HepG2 (cell line): ENCODE measurements around the gene BTN1A1. TPM values are rescaled to one million over a fixed set of nuclear protein-coding genes. Genes with fewer than 3 reads are reported as not detected.
A peak's percentile ranks its signal among the peaks of the same experiment; 100 is the strongest.

Experiments used
- ADNP ChIP-seq: sonication (generic); formaldehyde crosslinking; IDR thresholded peaks from 2 replicates; pipeline ENCODE4 v1.4.0; 2020; ENCODE audit warnings: missing genetic modification reagents
- KDM6A ChIP-seq: IDR thresholded peaks from 2 replicates; pipeline ENCODE4 v1.6.1; 2016; ENCODE audit warnings: low read depth
- MTF1 ChIP-seq: sonication (generic); formaldehyde crosslinking; IDR thresholded peaks from 2 replicates; pipeline ENCODE4 v1.5.0; 2020; ENCODE audit warnings: missing genetic modification reagents
- RAD51 ChIP-seq: fragments of 450-650 bp; IDR thresholded peaks from 2 replicates; pipeline ENCODE4 v1.6.1; 2016; ENCODE audit warnings: borderline replicate concordance
- RARA ChIP-seq: IDR thresholded peaks from 2 replicates; pipeline ENCODE4 v1.6.1; 2016; ENCODE audit warnings: missing genetic modification reagents, missing compliant biosample characterization
- RXRB ChIP-seq: IDR thresholded peaks from 2 replicates; pipeline ENCODE4 v1.6.1; 2016; ENCODE audit warnings: borderline replicate concordance, missing genetic modification reagents, missing compliant biosample characterization
- SIX1 ChIP-seq: sonication (generic); formaldehyde crosslinking; IDR thresholded peaks from 2 replicates; pipeline ENCODE4 v1.4.0; 2020; ENCODE audit warnings: missing genetic modification reagents, borderline replicate concordance
- SMC3 ChIP-seq: IDR thresholded peaks from 2 replicates; pipeline ENCODE4 v1.6.1; 2011; ENCODE audit warnings: low read length, improper control_type of control experiment
- SP5 ChIP-seq: IDR thresholded peaks from 2 replicates; pipeline ENCODE4 v1.6.1; 2016; ENCODE audit warnings: low read depth, borderline replicate concordance
- ZMAT3 ChIP-seq: sonication (generic); formaldehyde crosslinking; conservative IDR thresholded peaks from 2 replicates; pipeline ENCODE4 v1.7.0; 2021; ENCODE audit warnings: missing genetic modification reagents
- ZMYM2 ChIP-seq: sonication (generic); formaldehyde crosslinking; IDR thresholded peaks from 2 replicates; pipeline ENCODE4 v1.8.0; 2022; ENCODE audit warnings: mild to moderate bottlenecking, missing genetic modification reagents
- ZNF10 ChIP-seq: sonication (generic); formaldehyde crosslinking; IDR thresholded peaks from 2 replicates; pipeline ENCODE4 v1.4.0; 2020; ENCODE audit warnings: mild to moderate bottlenecking, low read depth, missing genetic modification reagents, borderline replicate concordance
- ZNF124 ChIP-seq: sonication (generic); formaldehyde crosslinking; IDR thresholded peaks from 2 replicates; pipeline ENCODE4 v1.4.0; 2020; ENCODE audit warnings: missing genetic modification reagents
- ZNF251 ChIP-seq: sonication (generic); formaldehyde crosslinking; IDR thresholded peaks from 2 replicates; pipeline ENCODE4 v1.9.0; 2021; ENCODE audit warnings: mild to moderate bottlenecking, missing genetic modification reagents
- ZNF260 ChIP-seq: sonication (generic); formaldehyde crosslinking; IDR thresholded peaks from 2 replicates; pipeline ENCODE4 v1.4.0; 2020; ENCODE audit warnings: missing genetic modification reagents, low read depth, mild to moderate bottlenecking, borderline replicate concordance
- ZNF441 ChIP-seq: sonication (generic); formaldehyde crosslinking; IDR thresholded peaks from 2 replicates; pipeline ENCODE4 v1.7.0; 2021; ENCODE audit warnings: missing genetic modification reagents, borderline replicate concordance
- ZNF484 ChIP-seq: sonication (generic); formaldehyde crosslinking; IDR thresholded peaks from 2 replicates; pipeline ENCODE4 v1.5.1; 2020; ENCODE audit warnings: mild to moderate bottlenecking, low read depth, missing genetic modification reagents, borderline replicate concordance
- ZNF703 ChIP-seq: sonication (generic); formaldehyde crosslinking; IDR thresholded peaks from 2 replicates; pipeline ENCODE4 v1.5.1; 2020; ENCODE audit warnings: missing genetic modification reagents, mild to moderate bottlenecking, moderate library complexity, borderline replicate concordance
- ZNF766 ChIP-seq: sonication (generic); formaldehyde crosslinking; IDR thresholded peaks from 2 replicates; pipeline ENCODE4 v1.5.0; 2020; ENCODE audit warnings: missing genetic modification reagents, borderline replicate concordance
- ZNF775 ChIP-seq: sonication (generic); formaldehyde crosslinking; IDR thresholded peaks from 2 replicates; pipeline ENCODE4 v1.4.0; 2020; ENCODE audit warnings: missing genetic modification reagents, mild to moderate bottlenecking, moderate library complexity, borderline replicate concordance
- polyA plus RNA-seq, 8 experiments: library from polyadenylated mRNA; depleted of rRNA in 3 of 8; stranded (reverse) in 7 of 8; unstranded in 1 of 8; fragments of >200 nt; fragmentation: Illumina TruSeq in 4 of 8; extraction: Trizol in 4 of 8; gene quantifications; 2 replicates each; pipeline versions ENCODE4 v1.2.1 to v1.2.3, GENCODE V29; 2011 to 2016; ENCODE audit warnings: low read depth in 4 of 8, missing spikeins in 1 of 8, mixed read lengths in 1 of 8; ENCODE audit not compliant: insufficient read depth in 1 of 8
- total RNA-seq, 5 experiments: library from RNA; depleted of rRNA; stranded (reverse); fragments of >200 nt; fragmentation: Illumina TruSeq; extraction: Trizol; gene quantifications; 2 replicates each; pipeline ENCODE4 v1.2.3, GENCODE V29; 2016; ENCODE audit warnings: low read depth in 1 of 5
- TF ChIP-seq, protein P1 (sequence below), 2 experiments: sonication (generic) in 1 of 2; formaldehyde crosslinking in 1 of 2; IDR thresholded peaks; 2 replicates each; pipeline versions ENCODE4 v1.6.1 to v1.9.0; 2014 to 2022; ENCODE audit warnings: antibody characterized with exemption in 1 of 2, borderline replicate concordance in 1 of 2, inconsistent platforms in 1 of 2, low read depth in 1 of 2, missing genetic modification reagents in 1 of 2
- TF ChIP-seq, protein P2 (sequence below): sonication (generic); formaldehyde crosslinking; IDR thresholded peaks from 2 replicates; pipeline ENCODE4 v1.4.0; 2020; ENCODE audit warnings: missing genetic modification reagents

The BTN1A1 gene
- total and polyA plus RNA-seq, 2 of the 13 experiments (the other 11 are each of a cell fraction or from before 2014, with no cell fraction given), result 0.04 TPM; not detected in 1

DNA sequence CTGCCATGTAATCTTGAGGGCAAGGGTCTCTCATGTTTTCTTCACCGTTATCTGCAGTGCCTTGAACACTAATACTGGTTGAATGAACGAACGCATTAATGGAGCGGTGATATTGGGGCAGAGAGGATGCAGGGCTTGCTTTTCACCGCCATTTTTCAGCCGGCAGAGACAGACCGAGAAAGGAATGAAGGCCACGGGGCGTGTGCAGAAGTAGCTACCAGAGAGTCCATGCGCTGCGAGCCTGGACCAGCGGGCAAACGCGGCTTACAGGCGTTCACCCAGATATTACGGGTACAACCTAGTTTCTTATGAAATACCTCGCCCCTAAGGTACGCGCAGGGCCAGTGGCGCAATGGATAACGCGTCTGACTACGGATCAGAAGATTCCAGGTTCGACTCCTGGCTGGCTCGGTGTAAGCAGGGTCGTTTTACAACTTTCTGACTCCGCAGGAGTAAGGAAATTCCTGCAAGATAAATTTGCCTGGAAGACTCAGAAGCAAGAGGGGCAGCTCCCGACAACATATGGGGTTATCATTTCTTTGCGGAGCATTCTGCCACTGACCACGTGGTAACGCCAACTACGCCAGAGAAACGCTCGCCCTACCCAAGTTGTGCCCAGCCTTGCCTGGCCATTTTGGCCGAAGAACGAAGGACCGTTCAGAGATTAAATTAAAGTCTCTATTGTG, 37.2 kb downstream of the BTN1A1 start (continued):
- TF ChIP-seq, protein P1, sequence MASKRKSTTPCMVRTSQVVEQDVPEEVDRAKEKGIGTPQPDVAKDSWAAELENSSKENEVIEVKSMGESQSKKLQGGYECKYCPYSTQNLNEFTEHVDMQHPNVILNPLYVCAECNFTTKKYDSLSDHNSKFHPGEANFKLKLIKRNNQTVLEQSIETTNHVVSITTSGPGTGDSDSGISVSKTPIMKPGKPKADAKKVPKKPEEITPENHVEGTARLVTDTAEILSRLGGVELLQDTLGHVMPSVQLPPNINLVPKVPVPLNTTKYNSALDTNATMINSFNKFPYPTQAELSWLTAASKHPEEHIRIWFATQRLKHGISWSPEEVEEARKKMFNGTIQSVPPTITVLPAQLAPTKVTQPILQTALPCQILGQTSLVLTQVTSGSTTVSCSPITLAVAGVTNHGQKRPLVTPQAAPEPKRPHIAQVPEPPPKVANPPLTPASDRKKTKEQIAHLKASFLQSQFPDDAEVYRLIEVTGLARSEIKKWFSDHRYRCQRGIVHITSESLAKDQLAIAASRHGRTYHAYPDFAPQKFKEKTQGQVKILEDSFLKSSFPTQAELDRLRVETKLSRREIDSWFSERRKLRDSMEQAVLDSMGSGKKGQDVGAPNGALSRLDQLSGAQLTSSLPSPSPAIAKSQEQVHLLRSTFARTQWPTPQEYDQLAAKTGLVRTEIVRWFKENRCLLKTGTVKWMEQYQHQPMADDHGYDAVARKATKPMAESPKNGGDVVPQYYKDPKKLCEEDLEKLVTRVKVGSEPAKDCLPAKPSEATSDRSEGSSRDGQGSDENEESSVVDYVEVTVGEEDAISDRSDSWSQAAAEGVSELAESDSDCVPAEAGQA (IDR thresholded peaks at IDR 0.05; ENCODE audit: low read depth), result peak; percentile 87
- TF ChIP-seq, protein P1 (CRISPR knock-in tag; IDR thresholded peaks at IDR 0.05; ENCODE audit: borderline replicate concordance), result 0 out of 2 replicates have a peak, but pooled peaks have one; percentile 58
- TF ChIP-seq ZNF441 (CRISPR knock-in tag), result peak; percentile 77; the same call in 1 of the 2 replicates
- peak; percentile 30; the same call in 1 of the 2 replicates for TF ChIP-seq SP5
- no peak; the same call in 1 of the 2 replicates for TF ChIP-seq ZNF766 (CRISPR knock-in tag)
- peak; percentile 97 for TF ChIP-seq ZMYM2 (CRISPR knock-in tag)
- TF ChIP-seq ZMAT3 (CRISPR knock-in tag), result peak; percentile 96
- peak; percentile 79; the same call in 1 of the 2 replicates for TF ChIP-seq ZNF124 (CRISPR knock-in tag)
- no peak for TF ChIP-seq ZNF775 (CRISPR knock-in tag)
- TF ChIP-seq RARA, result peak; percentile 60; the same call in 1 of the 2 replicates
- TF ChIP-seq KDM6A, result 0 out of 2 replicates have a peak, but pooled peaks have one; percentile 23
- no peak for TF ChIP-seq SIX1
- peak; percentile 64; the same call in 1 of the 2 replicates for TF ChIP-seq ZNF703
- peak; percentile 98 for TF ChIP-seq MTF1
- TF ChIP-seq ZNF260 (CRISPR knock-in tag), result no peak
- TF ChIP-seq SMC3, result 0 out of 2 replicates have a peak, but pooled peaks have one; percentile 21
- TF ChIP-seq ZNF484, result no peak
- TF ChIP-seq ZNF10 (CRISPR knock-in tag), result no peak
- TF ChIP-seq RXRB (CRISPR knock-in tag), result peak; percentile 86
- TF ChIP-seq RAD51, result no peak; the same call in 1 of the 2 replicates
- 0 out of 2 replicates have a peak, but pooled peaks have one; percentile 41 for TF ChIP-seq ADNP (CRISPR knock-in tag)
- TF ChIP-seq ZNF251 (CRISPR knock-in tag), result peak; percentile 45; the same call in 1 of the 2 replicates
- TF ChIP-seq, protein P2, sequence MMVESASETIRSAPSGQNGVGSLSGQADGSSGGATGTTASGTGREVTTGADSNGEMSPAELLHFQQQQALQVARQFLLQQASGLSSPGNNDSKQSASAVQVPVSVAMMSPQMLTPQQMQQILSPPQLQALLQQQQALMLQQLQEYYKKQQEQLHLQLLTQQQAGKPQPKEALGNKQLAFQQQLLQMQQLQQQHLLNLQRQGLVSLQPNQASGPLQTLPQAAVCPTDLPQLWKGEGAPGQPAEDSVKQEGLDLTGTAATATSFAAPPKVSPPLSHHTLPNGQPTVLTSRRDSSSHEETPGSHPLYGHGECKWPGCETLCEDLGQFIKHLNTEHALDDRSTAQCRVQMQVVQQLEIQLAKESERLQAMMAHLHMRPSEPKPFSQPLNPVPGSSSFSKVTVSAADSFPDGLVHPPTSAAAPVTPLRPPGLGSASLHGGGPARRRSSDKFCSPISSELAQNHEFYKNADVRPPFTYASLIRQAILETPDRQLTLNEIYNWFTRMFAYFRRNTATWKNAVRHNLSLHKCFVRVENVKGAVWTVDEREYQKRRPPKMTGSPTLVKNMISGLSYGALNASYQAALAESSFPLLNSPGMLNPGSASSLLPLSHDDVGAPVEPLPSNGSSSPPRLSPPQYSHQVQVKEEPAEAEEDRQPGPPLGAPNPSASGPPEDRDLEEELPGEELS (CRISPR knock-in tag), result peak; percentile 58; the same call in 1 of the 2 replicates
